Mesothelial cell of epicardium (in vitro differentiated cells): ENCODE data around the gene ESCO1. TPM values are rescaled to one million over a fixed set of nuclear protein-coding genes. Genes with fewer than 3 reads are reported as not detected.

Source experiments
- DNase-seq, 2 experiments: peaks; one replicate each; pipeline ENCODE4 v3.0.0; 2021; ENCODE audit warnings: low spot score in 2 of 2; ENCODE audit not compliant: unreplicated experiment in 2 of 2
- H3K27ac Mint-ChIP-seq: 2 replicates; pipeline ENCODE4 v1.8.0; 2021; ENCODE audit warnings: mixed read lengths
- H3K27me3 Mint-ChIP-seq: 2 replicates; pipeline ENCODE4 v1.8.0; 2021; ENCODE audit warnings: low read depth, mixed read lengths
- H3K36me3 Mint-ChIP-seq: 2 replicates; pipeline ENCODE4 v1.8.0; 2021; ENCODE audit warnings: mixed read lengths
- H3K4me1 Mint-ChIP-seq: 2 replicates; pipeline ENCODE4 v1.8.0; 2021; ENCODE audit warnings: mixed read lengths
- H3K4me3 Mint-ChIP-seq: 2 replicates; pipeline ENCODE4 v1.8.0; 2021; ENCODE audit warnings: mild to moderate bottlenecking, moderate library complexity, mixed read lengths
- H3K9me3 Mint-ChIP-seq: 2 replicates; pipeline ENCODE4 v1.8.0; 2021; ENCODE audit warnings: mixed read lengths
- total RNA-seq: library from RNA; stranded (reverse); gene quantifications from 3 replicates; pipeline ENCODE4 v1.2.1, GENCODE V29; 2021
- TF ChIP-seq, protein P1 (sequence below): fragments of 200-600 bp; sonication (generic); IDR thresholded peaks from one replicate; pipeline ENCODE4 v1.5.0; 2021; ENCODE audit warnings: antibody characterized with exemption; ENCODE audit not compliant: unreplicated experiment

ESCO1 gene
- total RNA-seq, 1 donor from 2014 or later: 18.3 TPM

DNA sequence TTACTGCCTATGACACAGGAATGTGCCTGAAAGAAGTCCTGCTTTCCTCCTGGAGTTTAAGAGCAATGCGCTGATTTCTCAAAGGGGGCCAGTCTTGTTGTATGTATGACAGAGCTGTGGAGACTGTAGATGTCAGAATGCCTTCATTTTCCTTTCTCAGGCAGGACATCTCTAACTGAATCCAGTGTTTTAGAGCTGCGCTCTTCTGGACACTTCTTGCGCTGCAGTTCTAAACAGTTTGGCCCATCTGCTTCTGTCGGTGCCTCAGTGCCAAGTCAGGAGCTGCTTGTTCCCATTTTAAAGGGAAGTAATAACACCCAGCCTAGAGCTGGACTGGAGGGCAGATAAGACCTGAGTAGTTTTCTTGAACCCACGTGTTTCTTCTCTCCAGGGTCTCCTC is 91.4 kb downstream of the ESCO1 start:
- TF ChIP-seq, protein P1, sequence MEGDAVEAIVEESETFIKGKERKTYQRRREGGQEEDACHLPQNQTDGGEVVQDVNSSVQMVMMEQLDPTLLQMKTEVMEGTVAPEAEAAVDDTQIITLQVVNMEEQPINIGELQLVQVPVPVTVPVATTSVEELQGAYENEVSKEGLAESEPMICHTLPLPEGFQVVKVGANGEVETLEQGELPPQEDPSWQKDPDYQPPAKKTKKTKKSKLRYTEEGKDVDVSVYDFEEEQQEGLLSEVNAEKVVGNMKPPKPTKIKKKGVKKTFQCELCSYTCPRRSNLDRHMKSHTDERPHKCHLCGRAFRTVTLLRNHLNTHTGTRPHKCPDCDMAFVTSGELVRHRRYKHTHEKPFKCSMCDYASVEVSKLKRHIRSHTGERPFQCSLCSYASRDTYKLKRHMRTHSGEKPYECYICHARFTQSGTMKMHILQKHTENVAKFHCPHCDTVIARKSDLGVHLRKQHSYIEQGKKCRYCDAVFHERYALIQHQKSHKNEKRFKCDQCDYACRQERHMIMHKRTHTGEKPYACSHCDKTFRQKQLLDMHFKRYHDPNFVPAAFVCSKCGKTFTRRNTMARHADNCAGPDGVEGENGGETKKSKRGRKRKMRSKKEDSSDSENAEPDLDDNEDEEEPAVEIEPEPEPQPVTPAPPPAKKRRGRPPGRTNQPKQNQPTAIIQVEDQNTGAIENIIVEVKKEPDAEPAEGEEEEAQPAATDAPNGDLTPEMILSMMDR: no peak
- peaks cover 9% of the 10 kb centered on the region for H3K9me3 Mint-ChIP-seq
- no peaks in the 10 kb centered on the region for H3K27me3 Mint-ChIP-seq
- H3K4me1 Mint-ChIP-seq: no peaks in the 10 kb centered on the region
- H3K4me3 Mint-ChIP-seq: no peak overlapping the region
- H3K36me3 Mint-ChIP-seq: peaks cover 41% of the 10 kb centered on the region
- DNase-seq: no peak
- no peak overlapping the region for H3K27ac Mint-ChIP-seq

DNA sequence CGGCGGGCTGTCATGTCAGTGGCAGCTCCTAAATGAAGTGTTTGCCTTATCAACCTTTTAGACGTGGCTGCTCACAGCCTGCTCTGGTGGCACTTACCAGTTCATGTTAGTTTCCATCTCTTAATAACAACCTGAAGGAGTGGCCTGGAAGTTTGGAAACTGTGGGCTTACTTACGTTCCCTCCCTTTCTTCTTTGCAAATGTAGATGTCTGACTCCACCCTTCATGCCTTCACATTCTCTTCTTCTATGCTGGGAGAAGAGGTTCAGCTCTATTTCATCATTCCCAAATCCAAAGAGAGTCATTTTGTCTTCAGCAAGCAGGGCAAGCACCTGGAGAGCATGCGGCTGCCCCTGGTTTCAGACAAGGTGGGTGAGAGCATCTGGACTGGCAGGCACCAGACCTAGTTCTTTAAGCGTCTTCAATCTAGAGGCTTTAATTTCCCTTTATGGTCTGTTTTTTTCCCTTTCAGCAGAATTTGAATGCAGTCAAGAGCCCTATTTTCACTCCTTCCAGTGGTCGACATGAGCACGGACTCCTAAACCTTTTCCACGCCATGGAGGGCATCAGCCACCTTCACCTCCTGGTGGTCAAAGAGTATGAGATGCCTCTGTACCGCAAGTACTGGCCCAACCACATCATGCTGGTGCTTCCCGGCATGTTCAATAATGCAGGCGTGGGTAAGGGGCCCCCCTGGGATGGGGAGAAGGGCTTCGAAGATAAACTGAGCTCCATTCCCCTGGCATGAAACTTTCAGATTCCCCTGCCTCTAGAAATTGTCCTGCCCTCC is 92.4 kb downstream of the ESCO1 start:
- Mint-ChIP-seq H3K27ac (no peak overlapping the region), H3K9me3 (peaks cover 9% of the 10 kb centered on the region), H3K4me1 (no peaks in the 10 kb centered on the region), H3K36me3 (peaks cover 32% of the 10 kb centered on the region), H3K27me3 (no peaks in the 10 kb centered on the region), H3K4me3 (no peak overlapping the region)
- TF ChIP-seq, protein P1: no peak
- DNase-seq: no peak

DNA sequence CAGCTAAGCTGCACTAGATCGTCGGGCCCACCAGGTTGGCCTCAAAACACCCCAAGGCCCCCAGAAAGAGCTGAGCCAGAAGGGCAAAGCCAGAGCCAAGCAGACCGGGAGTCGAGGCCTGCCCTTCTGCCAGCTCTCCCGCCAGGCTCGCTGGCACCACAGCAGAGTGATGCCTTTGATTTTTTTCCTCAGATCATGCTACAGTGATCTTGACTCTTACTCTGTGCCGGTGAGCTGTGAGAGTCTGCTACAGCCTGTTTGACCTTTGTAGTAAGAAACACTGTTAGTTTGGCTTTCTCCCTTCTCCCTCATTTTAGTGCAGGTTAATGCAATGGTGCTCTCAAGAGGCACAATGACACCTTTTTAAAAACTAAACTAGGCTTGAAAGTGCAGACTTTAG is 97.8 kb downstream of the ESCO1 start:
- Mint-ChIP-seq H3K4me3 (no peak overlapping the region), H3K4me1 (no peaks in the 10 kb centered on the region), H3K27me3 (no peaks in the 10 kb centered on the region), H3K27ac (no peak overlapping the region), H3K36me3 (peaks cover 20% of the 10 kb centered on the region), H3K9me3 (no peaks in the 10 kb centered on the region)
- DNase-seq: no peak
- TF ChIP-seq, protein P1: no peak

DNA sequence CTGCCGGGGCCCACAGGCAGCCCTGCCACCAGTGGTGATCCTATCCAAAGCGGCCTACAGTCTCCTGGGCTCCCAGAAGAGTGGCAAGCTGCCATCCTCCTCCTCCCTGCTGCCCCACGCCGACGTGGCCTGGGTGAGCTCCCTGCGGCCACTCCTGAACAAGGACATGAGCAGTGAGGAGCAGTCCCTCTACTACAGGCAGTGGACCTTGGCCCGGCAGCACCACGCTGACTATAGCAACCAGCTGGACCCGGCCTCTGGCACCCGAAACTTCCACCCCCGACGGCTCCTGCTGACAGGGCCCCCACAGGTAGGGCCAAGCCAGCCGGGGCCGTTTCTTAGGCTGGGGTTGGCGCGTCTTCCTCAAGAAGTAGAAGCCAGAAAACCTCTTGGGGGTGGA is 100.5 kb downstream of the ESCO1 start:
- no peak for DNase-seq
- Mint-ChIP-seq H3K36me3 (peaks cover 27% of the 10 kb centered on the region), H3K27ac (no peak overlapping the region), H3K4me1 (no peaks in the 10 kb centered on the region), H3K9me3 (no peaks in the 10 kb centered on the region), H3K27me3 (no peaks in the 10 kb centered on the region), H3K4me3 (no peak overlapping the region)
- TF ChIP-seq, protein P1: no peak

DNA sequence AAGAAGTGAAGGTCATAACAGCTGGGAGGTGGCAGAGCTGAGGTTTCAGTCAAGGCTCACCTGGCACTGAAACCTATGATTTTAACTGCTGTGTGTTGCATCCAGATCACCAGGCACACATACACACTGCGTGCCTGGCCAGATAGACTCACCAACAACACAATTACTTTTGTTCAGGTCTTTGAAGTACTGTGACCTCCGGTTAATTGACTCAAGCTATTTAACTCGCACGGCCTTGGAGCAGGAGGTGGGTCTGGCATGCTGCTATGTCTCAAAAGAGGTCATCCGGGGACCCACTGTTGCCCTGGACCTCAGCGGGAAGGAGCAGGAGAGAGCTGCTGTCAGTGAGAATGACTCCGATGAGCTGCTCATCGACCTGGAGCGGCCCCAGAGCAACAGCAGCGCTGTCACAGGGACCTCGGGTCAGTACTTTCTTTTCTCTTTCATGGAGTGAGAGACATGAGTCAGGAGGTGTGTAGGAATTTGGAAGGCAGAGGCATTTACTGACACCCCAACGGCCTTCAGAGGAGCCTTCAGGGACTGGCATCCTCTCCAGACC is 104.1 kb downstream of the ESCO1 start:
- TF ChIP-seq, protein P1: no peak
- H3K27me3 Mint-ChIP-seq: no peaks in the 10 kb centered on the region
- peaks cover 26% of the 10 kb centered on the region for H3K36me3 Mint-ChIP-seq
- no peak overlapping the region for H3K4me3 Mint-ChIP-seq
- no peaks in the 10 kb centered on the region for H3K4me1 Mint-ChIP-seq
- DNase-seq: no peak
- no peaks in the 10 kb centered on the region for H3K9me3 Mint-ChIP-seq
- no peak overlapping the region for H3K27ac Mint-ChIP-seq
